ENCODE results near the gene RIT2. TPM values are rescaled to one million over a fixed set of nuclear protein-coding genes. Genes with fewer than 3 reads are reported as not detected.

RIT2 gene
- total and polyA plus RNA-seq, 5 donors: not detected

DNA sequence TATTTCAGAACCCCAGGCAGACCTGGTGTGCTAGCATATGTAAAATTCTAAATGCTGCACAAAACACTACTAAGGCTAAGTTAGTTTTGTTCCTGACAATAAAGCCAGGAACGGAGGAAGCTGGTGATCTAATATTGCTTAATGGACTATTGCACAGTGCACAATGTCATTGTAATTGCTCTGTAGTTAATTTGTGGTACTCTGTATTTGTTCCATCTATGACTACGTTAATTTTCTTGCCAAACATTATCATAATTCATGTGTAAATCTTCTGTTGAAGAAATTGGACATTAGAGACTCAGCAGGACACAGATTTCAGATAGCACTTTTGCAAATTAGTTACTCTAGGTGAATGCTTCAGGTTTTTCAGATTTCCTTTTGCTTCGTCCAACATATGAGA lies 232.3 kb downstream of the RIT2 start:
- intact Hi-C loops (cut with DNase I): no loop called here
- ATAC-seq: no peak
- H3K27ac ChIP-seq (ENCODE audit: low read length): no peak overlapping the region
- H3K4me1 ChIP-seq (ENCODE audit: control insufficient read depth, insufficient read depth, low read length): no peaks in the 10 kb centered on the region
- no peak for DNase-seq
- WGBS: 79% methylated on average over 3 of the region's 3 CpGs
- no peaks in the 10 kb centered on the region for H3K9me3 ChIP-seq (ENCODE audit: control insufficient read depth, low read length)
- H3K27me3 ChIP-seq (ENCODE audit: control insufficient read depth, insufficient read depth): no peaks in the 10 kb centered on the region
- no peak overlapping the region for H3K4me3 ChIP-seq (ENCODE audit: low read length)

DNA sequence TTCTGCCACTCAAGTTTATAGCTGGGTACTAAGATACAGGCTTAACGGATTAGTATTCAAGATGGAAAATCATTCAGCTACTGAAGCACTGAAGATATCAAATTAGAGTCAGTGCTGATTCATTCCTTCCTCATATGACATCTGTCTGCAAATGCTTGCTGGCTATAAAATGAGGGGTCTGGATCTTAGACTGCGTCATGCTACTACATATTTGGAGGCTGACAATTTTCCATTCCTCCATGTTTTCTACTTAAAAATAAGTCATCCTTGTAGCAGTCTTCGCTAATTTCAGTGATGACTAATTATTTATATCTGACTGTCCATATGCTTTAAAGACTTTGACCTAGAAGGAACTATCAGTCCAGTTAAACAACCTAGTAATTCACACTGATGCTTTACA lies 233.4 kb downstream of the RIT2 start:
- Histone ChIP-seq H3K4me3 (ENCODE audit: low read length) (no peak overlapping the region), H3K27me3 (ENCODE audit: control insufficient read depth, insufficient read depth) (no peaks in the 10 kb centered on the region), H3K4me1 (ENCODE audit: control insufficient read depth, insufficient read depth, low read length) (no peaks in the 10 kb centered on the region), H3K9me3 (ENCODE audit: control insufficient read depth, low read length) (no peaks in the 10 kb centered on the region), H3K27ac (ENCODE audit: low read length) (no peak overlapping the region)
- WGBS: 87% methylated on average over 3 of the region's 3 CpGs
- no peak for ATAC-seq
- no peak for DNase-seq
- intact Hi-C loops (cut with DNase I): no loop called here

DNA sequence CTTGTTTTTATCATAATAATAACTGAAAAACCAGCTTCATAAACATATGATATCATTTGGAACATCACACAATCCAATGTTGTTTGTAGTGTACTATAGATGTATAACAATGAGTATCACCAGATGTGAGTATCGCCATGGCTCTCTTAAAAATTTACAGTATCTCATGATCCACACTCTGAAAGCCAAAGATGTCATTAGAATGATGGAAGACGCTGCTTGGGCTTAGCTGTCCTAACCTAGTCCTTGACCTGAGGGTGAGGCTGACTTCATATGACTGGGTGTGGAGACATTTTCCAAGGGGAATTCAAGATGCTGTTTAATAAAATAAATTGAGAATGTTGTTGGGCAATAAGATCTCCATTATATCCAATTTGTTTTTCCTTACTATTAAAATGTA lies 242.6 kb downstream of the RIT2 start:
- H3K4me1 ChIP-seq (ENCODE audit: control insufficient read depth, insufficient read depth, low read length): no peaks in the 10 kb centered on the region
- ATAC-seq: no peak
- intact Hi-C loops (cut with DNase I): no loop called here
- no peaks in the 10 kb centered on the region for H3K27me3 ChIP-seq (ENCODE audit: control insufficient read depth, insufficient read depth)
- H3K27ac ChIP-seq (ENCODE audit: low read length): no peak overlapping the region
- no peak overlapping the region for H3K4me3 ChIP-seq (ENCODE audit: low read length)
- no peak for DNase-seq
- 82% methylated on average over 2 of the region's 2 CpGs for WGBS
- H3K9me3 ChIP-seq (ENCODE audit: control insufficient read depth, low read length): no peaks in the 10 kb centered on the region

DNA sequence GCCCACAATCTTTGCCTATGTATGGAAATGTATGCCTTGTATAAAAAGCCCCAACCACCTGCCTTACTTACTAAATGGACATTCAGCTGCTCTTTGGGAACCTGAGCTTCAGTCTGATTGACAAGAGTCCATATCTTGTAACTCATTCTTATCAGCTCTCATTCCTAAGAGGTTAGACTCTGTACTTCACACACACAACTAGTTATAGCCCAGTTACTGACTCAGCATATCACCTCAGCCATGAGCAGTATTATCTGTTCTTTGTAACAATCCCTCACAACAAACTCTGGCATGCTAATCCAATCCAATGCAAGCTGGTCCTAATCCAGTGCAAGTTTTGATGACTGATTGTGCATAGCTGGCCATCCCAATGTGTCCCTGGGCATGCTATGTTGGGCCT lies 250.6 kb downstream of the RIT2 start:
- DNase-seq: no peak
- Histone ChIP-seq H3K27me3 (ENCODE audit: control insufficient read depth, insufficient read depth) (no peaks in the 10 kb centered on the region), H3K9me3 (ENCODE audit: control insufficient read depth, low read length) (no peaks in the 10 kb centered on the region), H3K27ac (ENCODE audit: low read length) (no peak overlapping the region), H3K4me1 (ENCODE audit: control insufficient read depth, insufficient read depth, low read length) (no peaks in the 10 kb centered on the region), H3K4me3 (ENCODE audit: low read length) (no peak overlapping the region)
- no peak for ATAC-seq
- intact Hi-C loops (cut with DNase I): no loop called here

DNA sequence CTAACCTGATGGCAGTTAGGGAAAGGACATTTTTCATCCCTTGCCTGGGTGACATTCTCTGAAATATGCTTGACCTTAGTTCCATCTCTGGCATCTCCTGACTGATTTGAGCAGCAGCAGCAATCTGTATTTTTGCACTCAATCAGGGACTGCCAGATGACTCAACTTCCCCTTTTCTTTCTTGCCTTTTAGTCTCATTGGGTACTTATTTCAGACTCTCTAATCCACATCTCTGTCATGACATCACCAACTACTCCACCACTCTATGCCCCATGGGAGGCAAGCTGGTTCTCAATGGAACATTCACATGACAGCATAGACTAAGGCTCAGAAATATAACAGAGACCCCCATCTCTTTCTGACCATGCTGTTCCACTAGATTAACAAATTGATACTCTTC lies 254.2 kb downstream of the RIT2 start:
- ATAC-seq: no peak
- Histone ChIP-seq H3K9me3 (ENCODE audit: control insufficient read depth, low read length) (no peaks in the 10 kb centered on the region), H3K27ac (ENCODE audit: low read length) (no peak overlapping the region), H3K4me1 (ENCODE audit: control insufficient read depth, insufficient read depth, low read length) (no peaks in the 10 kb centered on the region), H3K27me3 (ENCODE audit: control insufficient read depth, insufficient read depth) (no peaks in the 10 kb centered on the region), H3K4me3 (ENCODE audit: low read length) (no peak overlapping the region)
- intact Hi-C loops (cut with DNase I): no loop called here
- DNase-seq: no peak

DNA sequence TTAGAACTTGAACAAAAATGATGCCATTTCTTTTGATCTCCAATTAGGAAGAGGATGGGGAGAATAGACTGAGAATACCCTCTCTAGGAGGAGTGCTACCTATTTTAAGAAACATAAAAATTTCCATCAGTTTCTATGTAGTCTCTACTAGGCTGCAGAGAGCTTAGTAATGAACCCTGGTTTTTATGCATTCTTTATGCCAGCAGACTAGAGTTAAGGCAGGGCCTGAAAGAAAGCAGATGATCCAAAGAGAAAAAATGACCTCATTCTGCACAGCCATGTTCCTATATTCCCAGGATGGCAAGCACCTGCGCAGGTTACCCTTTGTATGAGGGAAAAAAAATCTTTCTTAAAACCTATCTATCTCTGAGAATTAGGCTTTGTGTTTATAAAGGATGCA lies 254.9 kb downstream of the RIT2 start:
- no peaks in the 10 kb centered on the region for H3K27me3 ChIP-seq (ENCODE audit: control insufficient read depth, insufficient read depth)
- no peaks in the 10 kb centered on the region for H3K4me1 ChIP-seq (ENCODE audit: control insufficient read depth, insufficient read depth, low read length)
- H3K9me3 ChIP-seq (ENCODE audit: control insufficient read depth, low read length): no peaks in the 10 kb centered on the region
- H3K4me3 ChIP-seq (ENCODE audit: low read length): no peak overlapping the region
- intact Hi-C loops (cut with DNase I): no loop called here
- ATAC-seq: no peak
- no peak for DNase-seq
- H3K27ac ChIP-seq (ENCODE audit: low read length): no peak overlapping the region
- 80% methylated on average over 1 of the region's 1 CpG for WGBS

DNA sequence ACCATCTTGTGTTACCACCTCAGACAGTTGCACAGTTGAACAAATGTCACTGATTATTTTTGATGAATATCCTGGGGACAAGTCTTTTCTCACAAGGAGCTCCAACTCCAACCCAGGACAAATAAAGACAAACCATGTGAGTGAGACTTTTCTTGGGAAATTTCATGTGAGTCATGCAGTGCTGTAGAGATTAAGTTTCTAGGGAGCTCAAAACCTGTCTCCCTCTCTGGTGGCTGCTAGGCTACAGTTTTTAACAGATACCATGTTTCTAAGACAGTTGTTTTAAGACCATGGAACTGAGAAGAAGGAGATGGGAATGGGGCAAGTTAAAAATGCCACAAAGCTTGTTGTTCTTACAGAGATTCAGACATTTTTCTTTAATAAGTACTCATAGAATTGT lies 255.5 kb downstream of the RIT2 start:
- no peak overlapping the region for H3K4me3 ChIP-seq (ENCODE audit: low read length)
- intact Hi-C loops (cut with DNase I): no loop called here
- ATAC-seq (no peak), DNase-seq (no peak)
- no peak overlapping the region for H3K27ac ChIP-seq (ENCODE audit: low read length)
- no peaks in the 10 kb centered on the region for H3K4me1 ChIP-seq (ENCODE audit: control insufficient read depth, insufficient read depth, low read length)
- no peaks in the 10 kb centered on the region for H3K9me3 ChIP-seq (ENCODE audit: control insufficient read depth, low read length)
- H3K27me3 ChIP-seq (ENCODE audit: control insufficient read depth, insufficient read depth): no peaks in the 10 kb centered on the region

DNA sequence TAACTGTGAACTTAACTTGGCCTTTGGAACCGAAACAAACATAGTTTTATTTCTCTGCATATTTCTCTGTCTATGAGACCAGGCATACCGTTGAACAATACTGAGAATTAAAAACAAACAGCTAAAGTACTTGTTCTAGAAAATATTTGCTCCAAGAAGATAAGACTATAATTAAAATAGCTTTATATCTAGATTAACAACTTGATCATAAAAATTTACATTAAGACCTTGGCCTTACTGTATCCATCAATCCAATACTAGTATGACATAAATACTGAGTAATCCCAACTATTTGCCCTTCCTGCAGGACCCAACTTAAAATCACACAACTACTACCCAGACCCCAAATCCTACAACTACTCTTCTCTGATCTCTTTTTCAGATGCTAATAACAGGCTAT lies 260.9 kb downstream of the RIT2 start:
- 63% methylated on average over 2 of the region's 2 CpGs for WGBS

DNA sequence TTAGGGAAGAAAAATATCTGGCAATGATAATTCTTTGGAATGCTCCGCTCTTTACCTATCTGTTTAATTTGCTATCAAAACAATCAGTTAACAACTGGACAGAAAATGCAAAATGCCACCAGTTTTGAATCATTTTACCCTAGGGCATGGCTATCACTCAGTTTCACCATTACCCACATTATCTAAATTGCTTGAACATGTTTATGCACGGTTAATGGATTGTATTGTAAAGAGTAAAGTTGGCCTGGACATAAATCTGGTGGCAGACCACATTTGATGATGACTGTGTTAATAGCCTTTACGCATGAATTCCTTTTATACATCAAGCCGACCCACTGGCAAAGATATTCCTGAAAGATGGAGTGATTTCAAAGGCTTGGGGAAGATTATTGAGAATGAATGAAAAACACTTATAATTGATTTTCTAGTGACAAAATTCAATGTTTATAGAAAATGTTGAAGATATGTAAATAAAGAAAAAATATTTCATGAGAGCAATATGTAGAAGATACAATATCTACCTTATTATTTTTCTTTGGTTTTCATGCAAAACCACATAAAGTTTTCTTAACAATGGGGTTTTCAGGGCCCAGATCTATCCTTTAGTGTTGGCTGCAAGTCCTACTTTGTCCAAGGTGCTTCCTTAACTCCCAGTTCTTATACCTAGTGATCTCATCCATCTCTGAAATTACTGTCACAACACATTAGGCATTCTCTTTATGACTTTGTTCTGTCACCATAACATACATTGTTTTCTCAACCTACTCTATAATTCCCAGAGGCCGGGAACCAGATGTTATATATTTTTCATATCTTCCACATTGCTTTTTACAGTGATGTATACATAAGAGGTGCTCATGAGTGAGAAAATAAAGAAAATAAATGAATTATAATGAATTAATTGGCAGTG lies 265.1 kb downstream of the RIT2 start:
- WGBS: 91% methylated on average over 5 of the region's 5 CpGs
- Histone ChIP-seq H3K4me1 (ENCODE audit: control insufficient read depth, insufficient read depth, low read length) (no peaks in the 10 kb centered on the region), H3K27me3 (ENCODE audit: control insufficient read depth, insufficient read depth) (no peaks in the 10 kb centered on the region), H3K27ac (ENCODE audit: low read length) (no peak overlapping the region), H3K4me3 (ENCODE audit: low read length) (no peak overlapping the region), H3K9me3 (ENCODE audit: control insufficient read depth, low read length) (no peaks in the 10 kb centered on the region)
- ATAC-seq (no peak), DNase-seq (no peak)
- intact Hi-C loops (cut with DNase I): no loop called here

More for the DNA sequence above, 260.9 kb downstream of the RIT2 start:
- Histone ChIP-seq H3K27me3 (ENCODE audit: control insufficient read depth, insufficient read depth) (no peaks in the 10 kb centered on the region), H3K9me3 (ENCODE audit: control insufficient read depth, low read length) (no peaks in the 10 kb centered on the region), H3K27ac (ENCODE audit: low read length) (no peak overlapping the region), H3K4me3 (ENCODE audit: low read length) (no peak overlapping the region), H3K4me1 (ENCODE audit: control insufficient read depth, insufficient read depth, low read length) (no peaks in the 10 kb centered on the region)
- DNase-seq (no peak), ATAC-seq (no peak)
- intact Hi-C loops (cut with DNase I): no loop called here

DNA sequence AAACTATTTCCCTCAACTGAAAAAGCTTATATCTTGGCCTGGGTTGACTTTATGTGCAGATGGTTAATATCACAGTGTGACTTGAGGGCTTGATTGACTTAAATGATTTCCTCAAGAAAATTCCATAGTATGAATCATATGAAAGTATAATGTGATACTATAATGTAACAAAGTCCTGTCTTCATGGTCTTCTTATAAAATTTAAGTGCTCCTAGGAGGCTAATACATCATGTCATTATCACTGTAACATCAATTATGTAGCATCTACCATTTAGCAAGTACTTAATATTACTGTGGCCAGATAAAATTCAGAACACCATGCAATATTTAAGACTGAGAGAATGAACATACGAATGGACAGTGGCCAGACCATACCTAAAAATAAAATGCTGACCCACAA lies 276.1 kb downstream of the RIT2 start:
- 56% methylated on average over 1 of the region's 1 CpG for WGBS
- Histone ChIP-seq H3K4me1 (ENCODE audit: control insufficient read depth, insufficient read depth, low read length) (no peaks in the 10 kb centered on the region), H3K27ac (ENCODE audit: low read length) (no peak overlapping the region), H3K9me3 (ENCODE audit: control insufficient read depth, low read length) (no peaks in the 10 kb centered on the region), H3K27me3 (ENCODE audit: control insufficient read depth, insufficient read depth) (no peaks in the 10 kb centered on the region), H3K4me3 (ENCODE audit: low read length) (no peak overlapping the region)
- ATAC-seq (no peak), DNase-seq (no peak)
- intact Hi-C loops (cut with DNase I): no loop called here

DNA sequence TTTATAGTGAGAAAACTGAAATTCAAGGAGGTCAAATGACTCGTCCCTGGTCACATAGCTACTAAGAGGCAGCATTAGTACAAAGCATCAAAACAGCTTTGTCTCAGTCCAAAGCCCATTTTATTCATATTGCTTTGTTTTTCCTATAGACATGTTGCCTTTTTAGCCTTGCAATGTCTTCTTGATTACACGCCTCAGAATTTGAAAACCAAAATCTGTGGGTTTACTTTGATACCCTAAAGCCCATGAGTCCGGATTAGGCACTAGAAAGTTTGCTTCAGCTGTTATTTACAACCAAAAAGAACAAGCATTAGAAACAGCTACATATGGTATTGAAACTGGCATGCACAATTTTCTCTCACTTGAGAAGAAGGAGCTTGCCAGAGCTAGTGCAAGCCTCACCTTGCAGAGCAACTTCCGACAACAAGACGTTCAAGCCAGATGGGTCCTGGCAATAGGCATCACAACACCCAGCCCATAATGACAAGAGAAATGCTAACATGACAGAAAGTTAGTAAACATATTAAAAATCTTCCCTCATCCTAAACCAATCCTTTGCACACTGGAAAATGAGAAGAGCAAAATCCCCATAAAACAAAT lies 276.8 kb downstream of the RIT2 start:
- DNase-seq: no peak
- no peak for ATAC-seq
- no peaks in the 10 kb centered on the region for H3K9me3 ChIP-seq (ENCODE audit: control insufficient read depth, low read length)
- intact Hi-C loops (cut with DNase I): no loop called here
- no peak overlapping the region for H3K27ac ChIP-seq (ENCODE audit: low read length)
- H3K27me3 ChIP-seq (ENCODE audit: control insufficient read depth, insufficient read depth): no peaks in the 10 kb centered on the region
- 79% methylated on average over 5 of the region's 5 CpGs for WGBS
- H3K4me1 ChIP-seq (ENCODE audit: control insufficient read depth, insufficient read depth, low read length): no peaks in the 10 kb centered on the region
- H3K4me3 ChIP-seq (ENCODE audit: low read length): no peak overlapping the region

DNA sequence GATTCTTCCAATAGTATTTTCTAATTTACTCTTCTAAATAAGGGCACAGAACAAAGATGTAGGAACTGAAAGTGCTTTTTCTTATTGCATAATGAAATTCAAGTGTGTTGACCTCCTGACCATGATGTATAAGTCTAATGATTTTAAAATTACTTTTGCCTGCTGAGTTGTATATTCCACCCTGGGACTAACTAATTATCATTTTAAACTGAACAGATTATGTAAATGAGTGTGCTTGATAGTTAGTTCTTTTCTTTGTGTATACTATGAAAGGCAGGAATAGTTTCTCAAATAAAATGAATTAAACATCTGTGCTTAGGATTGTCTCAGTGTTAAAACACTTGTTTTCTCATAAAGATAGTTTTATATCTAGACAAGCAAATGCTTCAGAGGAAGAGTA lies 284.5 kb downstream of the RIT2 start:
- H3K27me3 ChIP-seq (ENCODE audit: control insufficient read depth, insufficient read depth): no peaks in the 10 kb centered on the region
- H3K4me3 ChIP-seq (ENCODE audit: low read length): no peak overlapping the region
- ATAC-seq (no peak), DNase-seq (no peak)
- H3K4me1 ChIP-seq (ENCODE audit: control insufficient read depth, insufficient read depth, low read length): no peaks in the 10 kb centered on the region
- H3K9me3 ChIP-seq (ENCODE audit: control insufficient read depth, low read length): no peaks in the 10 kb centered on the region
- no peak overlapping the region for H3K27ac ChIP-seq (ENCODE audit: low read length)
- intact Hi-C loops (cut with DNase I): no loop called here

All from right cardiac atrium (tissue), 5 donors.